ENCODE measurements around the gene RENBP.
A peak's percentile ranks its signal among the peaks of the same experiment; 100 is the strongest.

Gene RENBP

GRCh38 chrX:153969904-153970356, 25.5 kb upstream of the RENBP start:
- FAIRE-seq (peak; percentile 68), DNase-seq (ENCODE audit: insufficient read length) (no peak)
- TF ChIP-seq POLR2AphosphoS5 (IDR thresholded peaks at IDR 0.05; ENCODE audit: low read depth, low read length) (no peak), TAF1 (IDR thresholded peaks at IDR 0.05; ENCODE audit: borderline replicate concordance, low read depth, low read length) (no peak), POLR2A (IDR thresholded peaks at IDR 0.05; ENCODE audit: low read depth, low read length) (no peak)

- no peak for TF ChIP-seq TAF1 (IDR thresholded peaks at IDR 0.05; ENCODE audit: borderline replicate concordance, low read depth, low read length)
- TF ChIP-seq POLR2AphosphoS5 (IDR thresholded peaks at IDR 0.05; ENCODE audit: low read depth, low read length), result no peak
- no peak for TF ChIP-seq POLR2A (IDR thresholded peaks at IDR 0.05; ENCODE audit: low read depth, low read length)
- FAIRE-seq, result no peak
- no peak for DNase-seq (ENCODE audit: insufficient read length)
Measured at GRCh38 chrX:153969125-153969903, 24.9 kb upstream of the RENBP start.

GRCh38 chrX:153968754-153969124, 24.3 kb upstream of the RENBP start:
- TF ChIP-seq POLR2A (IDR thresholded peaks at IDR 0.05; ENCODE audit: low read depth, low read length) (no peak), POLR2AphosphoS5 (IDR thresholded peaks at IDR 0.05; ENCODE audit: low read depth, low read length) (no peak), TAF1 (IDR thresholded peaks at IDR 0.05; ENCODE audit: borderline replicate concordance, low read depth, low read length) (no peak)
- FAIRE-seq, result peak; percentile 73
- DNase-seq (ENCODE audit: insufficient read length), result no peak

- no peak for FAIRE-seq
Measured at GRCh38 chrX:153968255-153968654, 23.8 kb upstream of the RENBP start.

GRCh38 chrX:153967536-153968224, 23.2 kb upstream of the RENBP start:
- DNase-seq (ENCODE audit: insufficient read length), result no peak
- FAIRE-seq, result no peak

More at GRCh38 chrX:153968255-153968654, 23.8 kb upstream of the RENBP start:
- TF ChIP-seq POLR2AphosphoS5 (IDR thresholded peaks at IDR 0.05; ENCODE audit: low read depth, low read length), result no peak
- TF ChIP-seq POLR2A (IDR thresholded peaks at IDR 0.05; ENCODE audit: low read depth, low read length), result no peak
- TF ChIP-seq TAF1 (IDR thresholded peaks at IDR 0.05; ENCODE audit: borderline replicate concordance, low read depth, low read length), result no peak
- no peak for DNase-seq (ENCODE audit: insufficient read length)

GRCh38 chrX:153966841-153967535, 22.5 kb upstream of the RENBP start:
- TF ChIP-seq TAF1 (IDR thresholded peaks at IDR 0.05; ENCODE audit: borderline replicate concordance, low read depth, low read length) (no peak), POLR2AphosphoS5 (IDR thresholded peaks at IDR 0.05; ENCODE audit: low read depth, low read length) (no peak), POLR2A (IDR thresholded peaks at IDR 0.05; ENCODE audit: low read depth, low read length) (no peak)
- FAIRE-seq, result peak; percentile 9
- DNase-seq (ENCODE audit: insufficient read length), result no peak

More at GRCh38 chrX:153967536-153968224, 23.2 kb upstream of the RENBP start:
- no peak for TF ChIP-seq TAF1 (IDR thresholded peaks at IDR 0.05; ENCODE audit: borderline replicate concordance, low read depth, low read length)
- TF ChIP-seq POLR2AphosphoS5 (IDR thresholded peaks at IDR 0.05; ENCODE audit: low read depth, low read length), result no peak
- TF ChIP-seq POLR2A (IDR thresholded peaks at IDR 0.05; ENCODE audit: low read depth, low read length), result no peak

GRCh38 chrX:153966283-153966688, 21.8 kb upstream of the RENBP start:
- no peak for TF ChIP-seq POLR2A (IDR thresholded peaks at IDR 0.05; ENCODE audit: low read depth, low read length)
- DNase-seq (ENCODE audit: insufficient read length), result no peak
- FAIRE-seq, result no peak

GRCh38 chrX:153965406-153965805, 21.0 kb upstream of the RENBP start:
- no peak for TF ChIP-seq POLR2A (IDR thresholded peaks at IDR 0.05; ENCODE audit: low read depth, low read length)
- no peak for TF ChIP-seq POLR2AphosphoS5 (IDR thresholded peaks at IDR 0.05; ENCODE audit: low read depth, low read length)
- no peak for TF ChIP-seq TAF1 (IDR thresholded peaks at IDR 0.05; ENCODE audit: borderline replicate concordance, low read depth, low read length)
- FAIRE-seq, result no peak
- no peak for DNase-seq (ENCODE audit: insufficient read length)

- TF ChIP-seq TAF1 (IDR thresholded peaks at IDR 0.05; ENCODE audit: borderline replicate concordance, low read depth, low read length) (no peak), POLR2AphosphoS5 (IDR thresholded peaks at IDR 0.05; ENCODE audit: low read depth, low read length) (no peak), POLR2A (IDR thresholded peaks at IDR 0.05; ENCODE audit: low read depth, low read length) (no peak)
- no peak for FAIRE-seq
- DNase-seq (ENCODE audit: insufficient read length), result no peak
Measured at GRCh38 chrX:153964105-153964504, 19.7 kb upstream of the RENBP start.

GRCh38 chrX:153963546-153963945, 19.1 kb upstream of the RENBP start:
- no peak for DNase-seq (ENCODE audit: insufficient read length)
- FAIRE-seq, result no peak
- TF ChIP-seq POLR2AphosphoS5 (IDR thresholded peaks at IDR 0.05; ENCODE audit: low read depth, low read length) (no peak), POLR2A (IDR thresholded peaks at IDR 0.05; ENCODE audit: low read depth, low read length) (no peak), TAF1 (IDR thresholded peaks at IDR 0.05; ENCODE audit: borderline replicate concordance, low read depth, low read length) (no peak)

- DNase-seq (ENCODE audit: insufficient read length) (no peak), FAIRE-seq (no peak)
- peak; percentile 22; the same call in 1 of the 2 replicates for TF ChIP-seq POLR2A (IDR thresholded peaks at IDR 0.05; ENCODE audit: low read depth, low read length)
- no peak for TF ChIP-seq POLR2AphosphoS5 (IDR thresholded peaks at IDR 0.05; ENCODE audit: low read depth, low read length)
- no peak for TF ChIP-seq TAF1 (IDR thresholded peaks at IDR 0.05; ENCODE audit: borderline replicate concordance, low read depth, low read length)
Measured at GRCh38 chrX:153961292-153961691, 16.8 kb upstream of the RENBP start.

All from GM12892 (cell line).